K562 (cell line): ENCODE results near the gene TERB2. TPM values are rescaled to one million over a fixed set of nuclear protein-coding genes. Genes with fewer than 3 reads are reported as not detected.

Source experiments
- ATAC-seq: fragments of 200-7000 bp; cut with Tn5 transposase; 3 replicates; pipeline ENCODE4 v1.9.1; 2020; ENCODE audit warnings: moderate library complexity
- BruUV-seq: library from RNA; stranded (reverse); fragments of 400-500 nt; replicated peaks from 2 replicates; lab custom pipeline; 2021; lab: Mats Ljungman, UMichigan
- CTCF ChIA-PET: fragments of 300-600 bp; formaldehyde crosslinking; extraction: SDS; loops from one replicate; lab custom pipeline; 2021; ENCODE audit warnings: low intra/inter-chr PET ratio; lab: Yijun Ruan, JAX
- POLR2A ChIA-PET: fragments of 300-600, 350-650 bp; sonication (Branson Sonifier 250); formaldehyde crosslinking; extraction: SDS; loops from one replicate; lab custom pipeline; 2021; ENCODE audit warnings: antibody characterized with exemption, inconsistent platforms; lab: Yijun Ruan, JAX
- DNase-seq, 4 experiments: peaks; one replicate each; pipeline versions ENCODE4 v3.0.0 to v3.0.0-alpha.2; 2011 to 2018; ENCODE audit warnings: low spot score in 3 of 4, mixed read lengths in 3 of 4; ENCODE audit errors: extremely low read depth in 1 of 4
- FAIRE-seq: peaks from 2 replicates; lab custom pipeline; 2011; peaks lifted over from hg19 to GRCh38; lab: Jason Lieb, UNC
- H2AFZ ChIP-seq: 2 replicates; pipeline ENCODE4 v1.6.0; 2011; ENCODE audit warnings: low read depth, low read length, control low read depth, inconsistent platforms
- H3K27ac ChIP-seq: fragments of 200-600 bp; 3 replicates; pipeline ENCODE4 v1.8.0; 2011; ENCODE audit warnings: low read depth, mild to moderate bottlenecking, control low read depth, inconsistent platforms, low read length, moderate library complexity, mixed read lengths; ENCODE audit errors: extremely low read depth
- H3K27me3 ChIP-seq, 2 experiments: fragments of 300-600 bp in 1 of 2; 2 replicates in 1 of 2; 3 replicates in 1 of 2; pipeline versions ENCODE4 v1.6.0 to v1.8.0; 2011; ENCODE audit warnings: inconsistent platforms in 2 of 2, low read length in 2 of 2, mild to moderate bottlenecking in 1 of 2, mixed read lengths in 1 of 2, moderate library complexity in 1 of 2; ENCODE audit not compliant: control insufficient read depth in 2 of 2, insufficient read depth in 2 of 2
- H3K36me3 ChIP-seq: fragments of 300-600 bp; 3 replicates; pipeline ENCODE4 v1.8.0; 2011; ENCODE audit warnings: mild to moderate bottlenecking, low read length, inconsistent platforms; ENCODE audit not compliant: control insufficient read depth, insufficient read depth
- H3K4me1 ChIP-seq, 2 experiments: fragments of 200-600 bp in 1 of 2; replicated peaks in 1 of 2; 2 replicates in 1 of 2; 3 replicates in 1 of 2; pipeline versions ENCODE4 v1.5.1 to v1.8.0; 2011; ENCODE audit warnings: inconsistent platforms in 2 of 2, low read length in 2 of 2, mild to moderate bottlenecking in 1 of 2, mixed read lengths in 1 of 2, moderate library complexity in 1 of 2; ENCODE audit not compliant: control insufficient read depth in 2 of 2, insufficient read depth in 2 of 2
- H3K4me2 ChIP-seq: 2 replicates; pipeline ENCODE4 v1.6.1; 2011; ENCODE audit warnings: low read length, control low read depth, inconsistent platforms, mixed read lengths; ENCODE audit not compliant: insufficient read depth
- H3K4me3 ChIP-seq: fragments of 200-600 bp; sonication (generic), shearing (Covaris generic); 2 replicates; pipeline ENCODE4 v1.5.1; 2016; ENCODE audit warnings: control low read depth, inconsistent platforms
- H3K79me2 ChIP-seq: fragments of 200-600 bp; 3 replicates; pipeline ENCODE4 v1.8.0; 2011; ENCODE audit warnings: low read length, inconsistent platforms; ENCODE audit not compliant: control insufficient read depth, insufficient read depth
- H3K9ac ChIP-seq, 2 experiments: 2 replicates each; pipeline versions ENCODE4 v1.6.0 to v1.6.1; 2011; ENCODE audit warnings: low read depth in 2 of 2, low read length in 2 of 2, control low read depth in 1 of 2, inconsistent platforms in 1 of 2, mild to moderate bottlenecking in 1 of 2, mixed read lengths in 1 of 2; ENCODE audit not compliant: insufficient read depth in 1 of 2
- H3K9me1 ChIP-seq: one replicate; pipeline ENCODE4 v1.6.0; 2011; ENCODE audit warnings: inconsistent platforms, mild to moderate bottlenecking, low read length, moderate library complexity; ENCODE audit not compliant: control insufficient read depth, insufficient read depth
- H3K9me3 ChIP-seq: replicated peaks from 2 replicates; pipeline ENCODE4 v1.5.1; 2011; ENCODE audit warnings: low read depth, low read length, inconsistent platforms; ENCODE audit not compliant: control insufficient read depth, insufficient read depth
- H4K20me1 ChIP-seq: replicated peaks from 2 replicates; pipeline ENCODE4 v1.6.1; 2011; ENCODE audit warnings: low read length, inconsistent platforms, mixed read lengths; ENCODE audit not compliant: control insufficient read depth, insufficient read depth
- FOXJ2 ChIP-seq: fragments of 200-800 bp; sonication (Bioruptor generic); IDR thresholded peaks from 2 replicates; pipeline ENCODE4 v1.6.1; 2016; ENCODE audit warnings: missing genetic modification characterization, missing compliant biosample characterization
- HOXB6 ChIP-seq: fragments of 250-450 bp; sonication (Bioruptor Pico); IDR thresholded peaks from 2 replicates; pipeline ENCODE4 v1.5.1; 2022; ENCODE audit warnings: mild to moderate bottlenecking, borderline replicate concordance
- TAF15 ChIP-seq: fragments of 200-400 bp; formaldehyde crosslinking; IDR thresholded peaks from 2 replicates; pipeline ENCODE4 v1.6.1; 2017; ENCODE audit warnings: mild to moderate bottlenecking, low read depth, low read length, moderate library complexity
- TBL1XR1 ChIP-seq, 2 experiments: IDR thresholded peaks; 2 replicates each; pipeline ENCODE4 v1.6.1; 2012; ENCODE audit warnings: improper control_type of control experiment in 2 of 2, low read length in 2 of 2, mild to moderate bottlenecking in 1 of 2
- XRCC5 ChIP-seq: fragments of 200-400 bp; formaldehyde crosslinking; IDR thresholded peaks from 2 replicates; pipeline ENCODE4 v1.6.1; 2017; ENCODE audit warnings: low read depth, mild to moderate bottlenecking, low read length
- WGBS: fragments of 100-300 bp; shearing (Covaris generic); methylation state at CpG from one replicate; pipeline ENCODE4 v1.1.6; 2016; ENCODE audit warnings: low coverage, mixed read lengths; ENCODE audit not compliant: insufficient coverage; ENCODE audit errors: missing lambda C conversion rate; 5-methylcytosine and 5-hydroxymethylcytosine counted together
- in situ Hi-C: fragments of 300-500 bp; cut with MboI; formaldehyde crosslinking; loops from 4 replicates; pipeline ENCODE4 v1.15.0; 2018; ENCODE audit warnings: inconsistent platforms, mixed read lengths
- intact Hi-C: fragments of 100-400 bp; cut with micrococcal nuclease; formaldehyde crosslinking; loops from 2 replicates; pipeline ENCODE4 v1.14.2; 2022
- polyA plus RNA-seq, 8 experiments: library from polyadenylated mRNA; depleted of rRNA in 4 of 8; stranded (reverse) in 5 of 8; unstranded in 3 of 8; fragments of >200 nt; fragmentation: Nextera tagmentation in 2 of 8; fragmentation: Illumina TruSeq in 1 of 8; extraction: Ambion mirVana in 2 of 8; extraction: Trizol in 1 of 8; gene quantifications; 2 replicates each; pipeline versions ENCODE4 v1.2.1 to v1.2.3, GENCODE V29; 2011 to 2014; ENCODE audit warnings: inconsistent platforms in 1 of 8, missing spikeins in 1 of 8
- total RNA-seq, 7 experiments: library from RNA; depleted of rRNA in 6 of 7; stranded (reverse); fragments of >200 nt in 6 of 7; fragmentation: Illumina TruSeq in 2 of 7; extraction: Trizol in 2 of 7; gene quantifications; 2 replicates each; pipeline versions ENCODE4 v1.2.1 to v1.2.3, GENCODE V29; 2011 to 2021; ENCODE audit warnings: low replicate concordance in 1 of 7
- TF ChIP-seq, protein P1 (sequence below): sonication (generic); formaldehyde crosslinking; IDR thresholded peaks from 2 replicates; pipeline ENCODE4 v1.9.0; 2022; ENCODE audit warnings: mild to moderate bottlenecking, missing genetic modification reagents
- TF ChIP-seq, protein P2 (sequence below): fragments of 250-450 bp; sonication (Bioruptor Pico); IDR thresholded peaks from 2 replicates; pipeline ENCODE4 v1.4.0; 2020; ENCODE audit warnings: borderline replicate concordance
- TF ChIP-seq, protein P3 (sequence below): sonication (generic); formaldehyde crosslinking; IDR thresholded peaks from 2 replicates; pipeline ENCODE4 v1.8.0; 2022; ENCODE audit warnings: mild to moderate bottlenecking, missing genetic modification reagents

TERB2 gene
- total and polyA plus RNA-seq, 9 of the 15 experiments (the other 6 are each of a cell fraction or from before 2014, with no cell fraction given) = not detected

DNA sequence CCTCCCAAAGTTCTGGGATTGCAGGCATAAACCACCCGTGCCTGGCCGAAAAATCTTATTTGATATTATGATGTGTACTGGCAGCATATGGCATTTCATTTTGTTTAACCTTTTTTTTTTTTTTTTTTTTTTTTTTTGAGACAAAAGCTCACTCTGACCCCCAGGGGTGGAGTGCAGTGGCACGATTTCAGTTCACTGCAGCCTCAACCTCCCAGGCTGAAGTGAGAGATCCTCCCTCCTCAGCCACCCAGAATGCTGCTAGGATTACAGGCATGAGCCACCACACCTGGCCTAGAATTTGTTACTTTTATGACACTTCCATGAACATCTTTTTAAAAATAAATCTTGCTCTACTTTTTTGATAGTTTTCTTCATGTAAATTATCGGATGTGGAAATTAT is 12.0 kb downstream of the TERB2 start (continued):
- TF ChIP-seq, protein P1, sequence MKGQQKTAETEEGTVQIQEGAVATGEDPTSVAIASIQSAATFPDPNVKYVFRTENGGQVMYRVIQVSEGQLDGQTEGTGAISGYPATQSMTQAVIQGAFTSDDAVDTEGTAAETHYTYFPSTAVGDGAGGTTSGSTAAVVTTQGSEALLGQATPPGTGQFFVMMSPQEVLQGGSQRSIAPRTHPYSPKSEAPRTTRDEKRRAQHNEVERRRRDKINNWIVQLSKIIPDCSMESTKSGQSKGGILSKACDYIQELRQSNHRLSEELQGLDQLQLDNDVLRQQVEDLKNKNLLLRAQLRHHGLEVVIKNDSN = no peak
- TF ChIP-seq, protein P2, sequence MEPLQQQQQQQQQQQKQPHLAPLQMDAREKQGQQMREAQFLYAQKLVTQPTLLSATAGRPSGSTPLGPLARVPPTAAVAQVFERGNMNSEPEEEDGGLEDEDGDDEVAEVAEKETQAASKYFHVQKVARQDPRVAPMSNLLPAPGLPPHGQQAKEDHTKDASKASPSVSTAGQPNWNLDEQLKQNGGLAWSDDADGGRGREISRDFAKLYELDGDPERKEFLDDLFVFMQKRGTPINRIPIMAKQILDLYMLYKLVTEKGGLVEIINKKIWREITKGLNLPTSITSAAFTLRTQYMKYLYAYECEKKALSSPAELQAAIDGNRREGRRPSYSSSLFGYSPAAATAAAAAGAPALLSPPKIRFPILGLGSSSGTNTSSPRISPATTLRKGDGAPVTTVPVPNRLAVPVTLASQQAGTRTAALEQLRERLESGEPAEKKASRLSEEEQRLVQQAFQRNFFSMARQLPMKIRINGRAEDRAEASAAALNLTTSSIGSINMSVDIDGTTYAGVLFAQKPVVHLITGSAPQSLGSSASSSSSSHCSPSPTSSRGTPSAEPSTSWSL (CRISPR knock-in tag) = no peak
- TF ChIP-seq, protein P3, sequence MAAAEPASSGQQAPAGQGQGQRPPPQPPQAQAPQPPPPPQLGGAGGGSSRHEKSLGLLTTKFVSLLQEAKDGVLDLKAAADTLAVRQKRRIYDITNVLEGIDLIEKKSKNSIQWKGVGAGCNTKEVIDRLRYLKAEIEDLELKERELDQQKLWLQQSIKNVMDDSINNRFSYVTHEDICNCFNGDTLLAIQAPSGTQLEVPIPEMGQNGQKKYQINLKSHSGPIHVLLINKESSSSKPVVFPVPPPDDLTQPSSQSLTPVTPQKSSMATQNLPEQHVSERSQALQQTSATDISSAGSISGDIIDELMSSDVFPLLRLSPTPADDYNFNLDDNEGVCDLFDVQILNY (CRISPR knock-in tag) = no peak
- no peak for TF ChIP-seq TAF15

DNA sequence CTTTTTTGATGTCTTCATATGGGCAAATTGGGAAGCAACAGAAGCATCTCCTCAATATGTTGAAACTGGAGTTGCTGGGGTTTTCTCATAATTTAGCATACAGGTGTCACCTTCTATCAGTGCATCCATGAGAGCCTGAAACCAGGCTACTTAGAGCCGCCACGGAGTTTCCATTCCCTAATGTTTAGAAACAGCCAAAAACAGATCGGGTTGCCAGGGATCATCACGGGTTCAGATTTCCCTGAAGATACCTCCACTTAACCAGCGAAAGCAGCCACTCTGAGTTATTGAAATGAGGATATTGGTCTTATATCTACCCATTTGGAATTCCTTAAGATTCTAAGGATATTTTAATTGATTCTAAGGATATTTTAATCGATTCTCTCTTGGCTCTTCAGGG is 14.5 kb downstream of the TERB2 start:
- Histone ChIP-seq H3K4me3 (no peak overlapping the region), H3K4me1 (no peaks in the 10 kb centered on the region), H3K27me3 (no peaks in the 10 kb centered on the region), H2AFZ (no peak overlapping the region), H3K9ac (no peak overlapping the region), H3K79me2 (no peaks in the 10 kb centered on the region), H3K4me2 (no peak overlapping the region), H3K9me1 (no peaks in the 10 kb centered on the region), H4K20me1 (no peaks in the 10 kb centered on the region), H3K36me3 (no peaks in the 10 kb centered on the region), H3K27ac (no peak overlapping the region), H3K9me3 (no peaks in the 10 kb centered on the region)
- no peak for FAIRE-seq
- DNase-seq = no peak
- no TSS peak for BruUV-seq
- ChIA-PET POLR2A (no interaction called here), CTCF (no interaction called here)
- no peak for ATAC-seq
- intact Hi-C loops (loop anchor here (1.0 kb wide), 1 partner anchor 66 kb away; no protein-coding TSS in a partner anchor), in situ Hi-C loops (loop anchor here (5.0 to 25.0 kb wide), 2 partner anchors 56 to 141 kb away; partner anchors contain the start of genes DUOX2 and DUOXA2)
- TF ChIP-seq FOXJ2 (peak; percentile 69; the same call in 1 of the 2 replicates), XRCC5 (no peak), TBL1XR1 (IDR thresholded peaks at IDR 0.05; ENCODE audit: low read length in 2 of 2) (no peak), HOXB6 (no peak)
- 29% methylated on average over 6 of the region's 6 CpGs for WGBS
